DMS 273 (cell line): ENCODE data around the gene DGKK.
"Not testable (repeated sequence)": the region's sequence is repeated elsewhere in the genome, so short reads cannot be mapped to it uniquely, and the experiment has no call there.

Experiments
- DNase-seq: peaks from one replicate; lab custom pipeline; 2025; ENCODE audit not compliant: unreplicated experiment; lab: John Stamatoyannopoulos, UW

The DGKK gene

DNA sequence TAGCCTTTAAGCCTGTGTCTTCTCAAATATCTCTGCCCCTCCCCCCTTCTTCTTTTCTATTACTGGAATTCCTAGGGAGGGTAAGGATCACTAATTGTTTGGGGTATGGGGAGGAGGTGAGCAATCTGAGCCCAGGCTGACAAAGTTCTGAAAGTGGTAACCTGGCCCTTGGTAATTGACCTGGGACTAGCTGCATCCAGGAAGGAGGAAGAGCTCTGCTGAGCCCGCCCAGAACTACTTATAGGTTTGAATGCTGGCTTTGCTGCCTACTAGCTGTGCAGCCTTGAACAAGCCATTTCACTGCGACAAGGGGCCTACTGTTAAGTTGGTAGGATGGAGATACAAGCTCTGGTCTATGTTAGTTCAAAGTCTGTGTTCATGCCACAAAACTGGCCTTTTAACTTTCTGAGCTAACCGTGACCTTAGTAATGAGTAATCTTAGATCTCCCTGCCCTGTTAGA lies 37.8 kb downstream of the DGKK start:
- DNase-seq: no peak

DNA sequence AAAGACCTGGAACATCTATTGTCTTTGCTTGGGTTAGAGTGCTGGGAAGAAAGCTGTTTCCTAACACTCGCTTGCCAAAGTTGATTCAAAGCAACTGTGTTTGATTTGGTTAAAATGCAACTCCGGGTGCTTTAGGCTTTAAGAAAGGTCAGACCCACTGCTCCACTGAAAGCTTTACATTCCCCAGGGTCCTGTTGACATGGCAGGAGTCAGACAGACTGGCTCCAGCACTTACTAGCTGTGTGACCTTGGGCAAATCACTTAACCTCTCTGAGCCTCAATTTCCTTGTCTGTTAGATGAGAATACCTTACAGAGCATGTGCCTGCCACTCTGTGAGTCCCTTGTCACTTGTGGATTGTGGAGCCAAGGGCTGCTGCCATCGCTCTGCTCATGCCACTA lies 39.0 kb downstream of the DGKK start:
- no peak for DNase-seq

DNA sequence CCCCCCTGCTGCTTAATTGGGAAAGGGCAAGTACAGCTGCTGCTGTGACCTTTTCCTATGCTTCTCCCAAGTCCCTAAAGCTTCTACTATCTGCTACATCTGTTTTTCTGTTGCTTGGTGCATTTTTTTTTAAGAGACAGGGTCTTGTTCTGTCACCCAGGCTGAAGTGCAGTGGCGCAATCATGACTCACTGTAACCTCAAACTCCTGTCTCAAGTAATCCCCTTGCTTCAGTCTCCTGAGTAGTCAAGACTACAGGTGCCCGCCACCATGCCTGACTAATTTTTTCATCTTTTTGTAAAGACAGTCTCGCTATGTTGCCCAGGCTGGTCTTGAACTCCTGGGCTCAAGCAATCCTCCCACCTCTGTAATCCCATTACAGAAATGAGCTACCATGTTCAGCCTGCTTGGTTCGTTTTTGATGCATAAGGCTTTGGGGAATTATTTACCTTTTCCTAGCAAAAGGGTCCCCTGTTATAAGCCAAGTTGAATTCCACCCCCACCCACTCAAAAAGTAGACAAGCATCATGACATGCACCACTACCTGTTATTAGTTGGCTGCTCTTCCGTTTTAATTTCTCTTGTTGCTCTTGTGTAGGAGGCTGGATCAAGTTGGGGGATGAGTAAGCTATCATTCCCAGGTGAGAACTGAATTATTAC lies 39.6 kb downstream of the DGKK start:
- DNase-seq: no peak

DNA sequence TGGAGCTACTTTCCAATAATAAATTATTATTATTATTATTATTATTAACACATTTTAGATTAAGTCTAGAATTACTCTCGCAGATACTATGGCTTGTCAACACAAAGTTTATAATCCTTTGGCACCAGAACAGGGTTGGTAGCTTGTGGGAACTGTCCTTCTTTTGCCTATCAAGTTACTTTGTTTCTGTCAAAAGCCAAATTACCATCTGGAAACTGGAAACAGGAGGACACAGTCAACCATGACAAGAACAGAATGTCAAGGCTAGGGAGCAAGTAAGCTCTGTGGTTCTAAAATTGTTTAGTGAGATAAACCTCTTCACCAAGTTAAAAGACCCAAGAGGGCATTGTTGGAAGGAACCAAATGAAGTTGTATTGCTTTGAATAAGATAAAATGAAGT lies 42.5 kb downstream of the DGKK start:
- no peak for DNase-seq

DNA sequence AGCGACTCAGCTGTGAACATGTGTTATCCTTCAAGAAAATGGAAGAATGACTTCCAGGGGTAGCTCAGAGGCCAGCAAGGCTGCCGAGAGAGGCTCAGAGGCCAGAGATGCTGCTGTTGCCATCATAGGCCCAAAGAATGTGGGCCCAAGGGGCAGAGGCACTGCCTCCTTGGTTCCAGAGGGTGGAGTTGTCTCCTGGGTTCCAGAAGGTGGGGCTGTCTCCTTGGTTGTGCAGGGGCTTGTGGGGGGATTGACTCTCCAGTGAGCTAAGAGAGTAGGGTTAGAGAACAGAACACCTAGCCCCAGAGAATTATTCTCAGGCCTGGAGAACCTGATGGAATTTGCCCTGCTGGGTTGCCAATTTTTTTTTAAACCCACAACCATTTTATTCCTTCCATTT lies 62.6 kb downstream of the DGKK start:
- DNase-seq: no peak

DNA sequence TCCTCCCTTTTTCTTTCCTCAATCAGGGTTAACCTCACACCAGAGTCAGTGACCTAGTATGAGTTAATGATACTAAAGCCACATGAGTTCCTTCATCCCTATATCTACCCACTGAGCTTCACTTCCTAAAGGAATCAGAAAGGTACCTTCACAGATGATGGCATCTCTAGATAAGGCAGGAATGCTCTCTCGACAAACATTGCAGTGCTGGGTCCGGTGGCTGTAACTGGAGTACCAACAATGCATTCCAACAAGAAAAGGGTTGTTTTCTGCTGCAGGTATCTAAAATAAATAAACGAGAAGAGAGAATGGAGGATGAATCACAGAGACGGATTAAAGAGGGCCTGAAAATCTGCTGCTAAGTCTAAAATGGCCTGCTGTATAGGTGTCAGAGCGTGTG lies 66.7 kb downstream of the DGKK start:
- DNase-seq: no peak

DNA sequence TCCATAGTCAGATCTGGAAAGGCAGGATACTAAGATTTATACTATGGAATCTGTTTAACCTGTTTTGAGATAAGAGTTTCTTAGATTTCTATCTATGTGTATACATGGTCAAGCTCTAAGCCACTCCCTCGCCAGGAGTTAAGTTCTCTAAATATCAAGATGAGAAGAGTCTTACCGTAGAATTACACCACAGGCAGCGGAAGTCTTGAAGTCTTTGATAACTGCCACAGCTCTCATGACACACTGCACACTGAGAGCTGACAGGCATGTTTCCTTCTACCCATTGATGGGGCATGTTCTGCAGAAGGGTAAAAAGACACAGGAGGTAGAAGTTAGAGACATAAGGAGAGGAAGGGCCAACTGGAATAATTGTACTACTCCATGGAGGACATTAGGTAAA lies 67.7 kb downstream of the DGKK start:
- DNase-seq: no peak

DNA sequence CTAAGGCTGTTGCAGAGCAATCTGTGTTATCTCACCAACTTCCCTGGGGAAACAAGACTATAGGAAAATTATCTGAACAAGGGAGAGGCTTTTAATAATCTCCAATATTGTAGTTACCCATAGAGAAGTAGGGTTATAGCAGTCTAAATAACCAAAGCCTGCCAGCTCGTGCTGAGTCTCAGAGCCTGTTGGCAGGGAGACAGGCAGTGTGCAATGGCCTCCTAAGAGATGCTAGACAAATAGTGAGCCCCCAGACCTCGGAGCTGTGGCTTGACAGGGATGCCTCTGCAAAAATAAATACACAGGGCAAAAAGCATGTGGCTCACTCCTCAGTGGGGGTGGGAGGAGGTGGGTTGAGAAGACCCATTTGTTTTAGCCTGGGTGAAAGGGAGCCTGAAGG lies 76.7 kb downstream of the DGKK start:
- DNase-seq: no peak

DNA sequence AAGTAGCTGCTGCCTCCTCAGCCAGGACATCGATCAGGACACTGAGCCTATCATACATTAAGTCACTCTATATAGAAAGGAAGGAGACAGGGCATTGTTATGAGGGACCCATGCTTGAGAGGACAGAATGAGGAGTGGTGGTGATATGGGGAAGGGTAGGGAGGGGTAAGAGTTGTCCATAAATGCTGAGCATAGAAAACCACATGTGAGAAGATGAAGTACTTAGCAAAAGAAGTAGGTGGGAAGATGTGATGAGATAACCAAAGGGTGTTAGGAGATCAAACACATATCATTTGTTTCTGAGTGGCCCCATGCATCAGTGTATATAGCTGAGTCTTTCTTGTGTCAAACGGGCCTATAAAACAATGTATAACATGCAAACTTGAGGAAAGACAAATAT lies 84.1 kb downstream of the DGKK start:
- no peak for DNase-seq

DNA sequence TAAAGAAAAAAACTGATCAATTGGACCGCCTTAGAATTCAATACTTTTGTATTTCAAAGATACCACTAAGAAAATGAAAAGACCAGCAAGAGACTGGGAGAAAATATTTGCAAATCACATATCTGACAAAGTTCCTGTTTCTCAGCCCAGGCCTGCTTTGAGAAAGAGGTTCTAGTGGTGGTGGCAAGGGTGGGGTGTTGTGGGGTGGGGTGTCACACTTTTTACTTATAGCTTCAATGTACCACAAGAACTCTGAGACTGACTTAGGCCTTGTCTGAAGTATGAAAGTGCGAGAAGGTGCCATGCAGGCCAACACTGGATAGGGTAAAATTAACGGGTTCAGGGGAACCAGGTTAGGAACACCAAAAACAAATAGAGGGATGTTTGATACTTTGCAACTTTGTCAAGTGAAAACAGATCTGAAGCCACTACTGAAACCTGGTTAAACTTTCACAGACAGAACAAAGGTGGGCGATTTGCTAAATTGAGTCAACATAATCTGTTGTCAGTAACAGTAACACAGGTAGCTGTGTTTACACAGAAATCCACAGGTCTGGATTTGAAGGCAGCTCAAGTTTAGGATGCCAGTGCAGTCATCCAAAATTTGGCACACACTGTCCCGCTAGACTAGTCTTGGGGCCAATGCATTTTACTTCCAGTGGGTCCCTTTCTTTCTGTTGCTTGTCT lies 88.8 kb downstream of the DGKK start:
- no peak for DNase-seq

DNA sequence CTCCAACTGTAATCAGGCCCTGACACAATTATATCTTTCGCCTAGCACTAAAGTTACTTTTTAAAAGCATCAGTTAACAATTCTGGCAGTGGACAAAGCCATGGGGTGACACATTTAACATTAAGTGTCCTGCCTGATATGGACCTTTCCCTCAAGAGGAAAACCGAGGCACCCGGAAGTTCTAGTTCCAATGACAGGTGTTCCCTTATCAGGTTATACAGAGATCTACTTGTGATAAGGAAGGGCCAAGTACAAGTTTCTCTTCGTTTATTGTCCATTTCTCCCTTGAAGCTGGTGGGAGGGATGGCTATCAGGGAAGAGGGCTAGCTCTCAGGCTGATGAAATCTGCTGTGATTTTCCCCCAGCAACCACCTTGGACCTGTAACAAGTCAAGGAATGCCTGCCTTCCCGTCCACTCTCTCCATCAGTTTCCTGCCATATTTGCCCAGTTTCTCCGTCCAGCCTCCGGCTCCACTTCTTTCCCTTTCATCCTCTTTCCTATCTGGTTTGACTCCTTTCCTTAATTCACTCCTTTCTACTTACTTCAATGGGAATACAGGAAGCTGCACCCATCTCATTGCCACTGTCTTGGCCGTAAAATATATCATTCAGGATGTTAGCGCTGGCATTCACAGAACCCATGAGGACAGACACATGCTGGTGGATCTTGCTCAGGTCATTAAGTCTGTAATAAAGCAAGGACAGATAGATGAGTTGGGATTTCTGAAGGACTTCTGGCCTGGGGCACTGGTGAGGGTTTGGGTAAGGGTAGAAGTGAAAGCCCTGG lies 95.0 kb downstream of the DGKK start:
- no peak for DNase-seq

DNA sequence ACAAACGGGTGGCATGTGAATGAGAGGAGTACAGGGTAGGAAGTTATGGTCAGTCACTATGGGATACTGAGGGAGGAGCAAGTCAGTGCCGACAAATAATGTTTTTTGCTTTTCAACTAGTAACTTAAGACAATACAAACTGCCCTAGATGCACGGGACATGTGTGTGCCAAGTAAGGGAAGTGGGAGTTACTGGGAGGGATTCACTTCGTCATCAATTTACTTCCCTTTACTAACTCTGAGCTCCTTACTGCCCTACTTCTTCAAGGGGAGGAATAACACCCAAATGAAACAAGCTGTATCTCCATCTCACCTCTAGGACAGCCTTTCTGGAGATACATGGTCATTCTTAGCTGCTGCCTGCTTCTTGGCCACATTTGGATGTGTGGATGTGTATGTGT lies 97.7 kb downstream of the DGKK start:
- DNase-seq: no peak

DNA sequence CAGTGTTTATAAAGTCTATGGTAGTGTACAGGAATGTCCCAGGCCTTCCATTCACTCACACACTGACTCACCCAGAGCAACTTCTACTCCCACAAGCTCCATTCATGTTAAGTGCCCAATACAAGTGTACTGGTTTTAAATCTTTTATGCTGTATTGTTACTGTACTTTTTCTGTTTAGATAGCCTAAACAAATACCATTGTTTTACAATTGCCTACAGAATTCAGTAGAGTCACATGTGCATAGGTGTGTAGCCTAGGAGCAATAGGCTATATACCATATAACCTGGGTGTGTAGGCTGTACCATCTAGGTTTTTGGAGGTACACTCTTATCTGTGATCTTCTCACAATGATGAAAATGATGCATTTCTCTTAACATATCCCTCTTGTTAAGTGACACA lies 126.7 kb downstream of the DGKK start:
- DNase-seq: no peak

DNA sequence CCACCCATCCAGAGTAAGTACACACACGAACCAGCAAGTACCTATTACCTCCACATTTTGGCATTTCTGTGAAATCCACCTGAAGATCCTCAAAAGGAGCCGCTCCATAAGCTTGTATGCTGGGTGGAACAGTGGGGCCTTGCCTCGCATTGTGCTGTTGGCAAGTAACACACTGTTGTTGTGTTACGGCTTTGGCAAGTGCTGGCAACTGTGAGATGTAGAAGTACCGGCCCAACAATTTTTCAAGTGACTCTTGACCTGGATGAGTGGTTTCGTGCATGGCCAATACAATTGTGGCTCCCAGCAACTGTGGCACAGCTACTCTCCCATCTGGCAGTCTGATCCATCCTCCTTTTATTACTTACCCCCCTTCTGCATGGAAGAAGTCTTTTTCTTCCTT lies 137.3 kb downstream of the DGKK start:
- DNase-seq: no peak

DNA sequence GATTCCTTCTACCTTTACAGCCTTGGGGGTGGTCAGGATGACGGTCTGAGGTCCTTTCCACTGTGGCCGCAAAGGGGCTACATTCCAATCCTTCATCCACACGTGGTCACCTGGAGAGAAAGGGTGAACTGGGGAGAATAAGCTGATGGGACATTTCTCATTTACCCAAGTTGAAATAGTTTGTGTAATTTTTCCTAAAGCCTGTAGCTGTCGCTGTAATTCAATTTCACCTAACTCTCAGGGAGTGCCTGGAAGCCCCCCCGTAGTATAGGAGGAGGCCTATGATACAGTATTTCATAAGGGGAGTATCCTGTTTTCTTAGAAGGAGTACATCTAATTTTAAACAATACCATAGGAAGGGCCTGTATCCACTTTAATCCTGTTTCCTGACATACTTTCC lies 138.0 kb downstream of the DGKK start:
- DNase-seq: not testable (repeated sequence)

DNA sequence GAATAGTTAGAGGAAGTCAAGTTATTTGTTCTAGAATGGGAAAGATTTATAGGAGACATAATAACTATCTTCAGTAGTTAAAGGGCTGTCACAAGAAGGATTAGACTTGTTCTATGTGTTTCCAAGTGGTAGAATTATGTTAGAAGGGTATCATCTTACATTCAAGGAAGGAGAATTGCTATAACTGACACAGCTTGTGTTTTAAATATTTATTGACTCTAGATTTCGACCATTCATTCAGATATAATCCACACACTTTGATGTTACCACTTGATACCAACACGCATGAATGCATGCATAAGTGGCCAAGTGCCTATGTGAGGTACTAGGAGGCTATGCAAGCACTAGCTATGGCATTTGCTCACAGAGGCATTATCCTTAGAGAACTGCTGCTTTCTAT lies 143.4 kb downstream of the DGKK start:
- no peak for DNase-seq
